NT2/D1 (cell line): ENCODE data around the gene JCAD.
A peak's percentile ranks its signal among the peaks of the same experiment; 100 is the strongest.
"Not testable (repeated sequence)": the region's sequence is repeated elsewhere in the genome, so short reads cannot be mapped to it uniquely, and the experiment has no call there.

ENCODE experiments used
- DNase-seq: peaks from one replicate; pipeline ENCODE4 v3.0.0-alpha.2; 2011; ENCODE audit warnings: low read depth, low spot score
- H3K27me3 ChIP-seq: 2 replicates; pipeline ENCODE4 v1.6.0; 2011; ENCODE audit warnings: mild to moderate bottlenecking; ENCODE audit not compliant: insufficient read length, insufficient read depth
- H3K36me3 ChIP-seq: 2 replicates; pipeline ENCODE4 v1.6.1; 2011; ENCODE audit warnings: mild to moderate bottlenecking, low read length, mixed read lengths; ENCODE audit not compliant: insufficient read depth, insufficient read length
- H3K4me1 ChIP-seq: 2 replicates; pipeline ENCODE4 v1.5.1; 2011; ENCODE audit not compliant: insufficient read depth, insufficient read length
- H3K4me3 ChIP-seq: 2 replicates; pipeline ENCODE4 v1.5.1; 2011; ENCODE audit warnings: low read depth; ENCODE audit not compliant: insufficient read length
- H3K9ac ChIP-seq: 2 replicates; pipeline ENCODE4 v1.6.0; 2011; ENCODE audit warnings: low read depth; ENCODE audit not compliant: insufficient read length
- H3K9me3 ChIP-seq: 2 replicates; pipeline ENCODE4 v1.5.1; 2011; ENCODE audit warnings: mild to moderate bottlenecking, low read length; ENCODE audit not compliant: insufficient read depth
- SUZ12 ChIP-seq: IDR thresholded peaks from 2 replicates; pipeline ENCODE4 v1.6.1; 2011; ENCODE audit not compliant: insufficient read length, insufficient read depth; ENCODE audit errors: extremely low read depth
- YY1 ChIP-seq: IDR thresholded peaks from 2 replicates; pipeline ENCODE4 v1.6.1; 2011; ENCODE audit not compliant: insufficient read length, insufficient read depth
- ZNF274 ChIP-seq: IDR thresholded peaks from 2 replicates; pipeline ENCODE4 v1.6.1; 2011; ENCODE audit warnings: mild to moderate bottlenecking, low read depth, low read length

JCAD gene

GRCh38 chr10:30011396-30011795 is 48.0 kb downstream of the JCAD start:
- DNase-seq, result no peak
- TF ChIP-seq ZNF274 (no peak), SUZ12 (no peak), YY1 (no peak)
- no peaks in the 10 kb centered on the region for H3K4me1 ChIP-seq
- no peaks in the 10 kb centered on the region for H3K36me3 ChIP-seq
- H3K9ac ChIP-seq, result no peak overlapping the region
- H3K9me3 ChIP-seq, result peaks cover 10% of the 10 kb centered on the region; the same call in 1 of the 2 replicates
- H3K27me3 ChIP-seq, result no peaks in the 10 kb centered on the region
- H3K4me3 ChIP-seq, result no peak overlapping the region

- H3K4me1 ChIP-seq, result no peaks in the 10 kb centered on the region
- TF ChIP-seq YY1 (no peak), SUZ12 (no peak), ZNF274 (no peak)
- H3K9ac ChIP-seq, result no peak overlapping the region
- H3K9me3 ChIP-seq, result peaks cover 10% of the 10 kb centered on the region; the same call in 1 of the 2 replicates
- H3K36me3 ChIP-seq, result no peaks in the 10 kb centered on the region
- H3K4me3 ChIP-seq, result no peak overlapping the region
- H3K27me3 ChIP-seq, result no peaks in the 10 kb centered on the region
- DNase-seq, result no peak
Observed at GRCh38 chr10:30007406-30007805, 52.0 kb downstream of the JCAD start.

GRCh38 chr10:30006410-30006809 is 53.0 kb downstream of the JCAD start:
- no peak for TF ChIP-seq SUZ12
- no peak for TF ChIP-seq YY1
- TF ChIP-seq ZNF274, result no peak
- H3K4me3 ChIP-seq, result no peak overlapping the region
- no peaks in the 10 kb centered on the region for H3K27me3 ChIP-seq
- peaks cover 3% of the 10 kb centered on the region for H3K4me1 ChIP-seq
- peaks cover 10% of the 10 kb centered on the region; the same call in 1 of the 2 replicates for H3K9me3 ChIP-seq
- no peaks in the 10 kb centered on the region for H3K36me3 ChIP-seq
- no peak for DNase-seq
- no peak overlapping the region for H3K9ac ChIP-seq

- not testable (repeated sequence) for DNase-seq, H3K27me3 ChIP-seq, H3K9ac ChIP-seq, H3K9me3 ChIP-seq, H3K36me3 ChIP-seq, H3K4me1 ChIP-seq, H3K4me3 ChIP-seq
Observed at GRCh38 chr10:30005116-30005515, 54.3 kb downstream of the JCAD start.

- no peaks in the 10 kb centered on the region for H3K9me3 ChIP-seq
- H3K27me3 ChIP-seq, result no peaks in the 10 kb centered on the region
- TF ChIP-seq SUZ12, result no peak
- TF ChIP-seq YY1, result no peak
- TF ChIP-seq ZNF274, result no peak
- H3K4me1 ChIP-seq, result peaks cover 3% of the 10 kb centered on the region
- H3K4me3 ChIP-seq, result no peak overlapping the region
- H3K9ac ChIP-seq, result no peak overlapping the region
- no peaks in the 10 kb centered on the region for H3K36me3 ChIP-seq
- DNase-seq, result peak; percentile 80
Observed at GRCh38 chr10:30002426-30003266, 56.7 kb downstream of the JCAD start.

- H3K9me3 ChIP-seq, result no peaks in the 10 kb centered on the region
- H3K4me3 ChIP-seq, result no peak overlapping the region
- TF ChIP-seq YY1 (no peak), ZNF274 (no peak), SUZ12 (no peak)
- H3K27me3 ChIP-seq, result no peaks in the 10 kb centered on the region
- H3K36me3 ChIP-seq, result no peaks in the 10 kb centered on the region
- DNase-seq, result no peak
- H3K9ac ChIP-seq, result no peak overlapping the region
- peaks cover 7% of the 10 kb centered on the region for H3K4me1 ChIP-seq
Observed at GRCh38 chr10:30000802-30001571, 58.4 kb downstream of the JCAD start.

GRCh38 chr10:29998142-29998808 is 61.1 kb downstream of the JCAD start:
- TF ChIP-seq ZNF274 (no peak), YY1 (no peak), SUZ12 (no peak)
- DNase-seq, result peak; percentile 83
- Histone ChIP-seq H3K27me3 (no peaks in the 10 kb centered on the region), H3K36me3 (no peaks in the 10 kb centered on the region), H3K4me1 (peaks cover 7% of the 10 kb centered on the region), H3K4me3 (no peak overlapping the region), H3K9me3 (no peaks in the 10 kb centered on the region), H3K9ac (no peak overlapping the region)
